ENCODE data around the gene KLRD1.
"Not testable (repeated sequence)": the region's sequence is repeated elsewhere in the genome, so short reads cannot be mapped to it uniquely, and the experiment has no call there.

Gene KLRD1, protein sequence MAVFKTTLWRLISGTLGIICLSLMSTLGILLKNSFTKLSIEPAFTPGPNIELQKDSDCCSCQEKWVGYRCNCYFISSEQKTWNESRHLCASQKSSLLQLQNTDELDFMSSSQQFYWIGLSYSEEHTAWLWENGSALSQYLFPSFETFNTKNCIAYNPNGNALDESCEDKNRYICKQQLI

DNA sequence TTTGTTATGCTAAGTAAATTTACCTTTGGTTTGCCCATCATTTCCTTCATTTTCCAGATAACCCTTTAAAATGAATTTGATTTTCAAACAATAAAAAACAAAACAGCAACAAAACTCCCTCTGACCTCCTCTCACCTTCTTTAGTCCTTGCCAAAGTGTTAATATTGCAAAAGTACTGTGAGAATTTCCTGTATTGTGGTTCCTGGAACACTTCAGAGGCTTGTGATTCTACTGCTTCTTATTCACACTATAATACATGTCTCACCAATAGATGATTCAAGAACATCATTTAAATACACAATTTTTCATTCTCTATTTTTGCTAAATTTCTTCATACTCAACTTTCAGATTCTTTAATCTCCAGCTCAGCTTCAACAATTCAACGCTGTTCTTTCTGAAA is at the start of gene KLRD1:
KLRD1 (plus strand) TSS at position 241 of the 400 bp plus-strand sequence. CDS start 208 bp downstream, outside the sequence.
- no peak for DNase-seq

DNA sequence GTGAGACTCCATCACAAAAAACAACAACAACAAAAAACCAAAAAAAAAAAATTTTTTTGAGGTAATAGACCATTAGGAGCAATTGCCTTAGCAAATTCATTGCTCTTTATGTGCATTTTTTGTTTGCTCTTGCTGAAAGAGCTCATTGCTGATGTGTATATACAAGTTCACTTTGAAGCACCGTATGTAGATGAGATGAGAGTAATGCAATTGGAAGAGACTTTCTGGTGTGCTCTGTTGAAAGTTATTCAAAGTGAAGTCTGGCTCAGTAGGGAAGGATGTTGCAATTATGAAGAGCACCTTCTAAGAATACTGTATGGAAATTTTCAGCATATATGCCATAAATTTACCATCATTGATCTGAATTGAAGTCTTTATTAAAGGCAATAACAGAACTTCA is 46.7 kb upstream of the KLRD1 start:
- no peak for DNase-seq

DNA sequence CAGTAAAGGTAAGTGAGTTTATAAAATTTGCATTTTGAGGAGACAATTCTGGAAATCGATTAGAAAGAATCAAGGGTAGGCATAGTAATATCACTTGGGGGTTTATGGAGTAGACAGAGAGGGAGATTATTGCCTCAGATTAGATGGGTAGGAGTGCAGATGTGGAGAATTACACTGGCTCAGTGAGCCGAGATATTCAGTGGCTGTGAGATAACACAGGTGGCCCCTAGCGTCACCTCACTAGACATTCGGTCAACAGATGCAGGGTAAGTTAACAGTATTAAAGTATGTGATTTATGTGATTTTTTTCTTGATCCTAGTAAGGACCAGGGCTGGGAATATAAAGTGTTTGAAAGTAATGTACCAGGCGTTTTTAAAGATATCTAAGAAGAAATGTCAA is 39.6 kb upstream of the KLRD1 start:
- no peak for DNase-seq

DNA sequence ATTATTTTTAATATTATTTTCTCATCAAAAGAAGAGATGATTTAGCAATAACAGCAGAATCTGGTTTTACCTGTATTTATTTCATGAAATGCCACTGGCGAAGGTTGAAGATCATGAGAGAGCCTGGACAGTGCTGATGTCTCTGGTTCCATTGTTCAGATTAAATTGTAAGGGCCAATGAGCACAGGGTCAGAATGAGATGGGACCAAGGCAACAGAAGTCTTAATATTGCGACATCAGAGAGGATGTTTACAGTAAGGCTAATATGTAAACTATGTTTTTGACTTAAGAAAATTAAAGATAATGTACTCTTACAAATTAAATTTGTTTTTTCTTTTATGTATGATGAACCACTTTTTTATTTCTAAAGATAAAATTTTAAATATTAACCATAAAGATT is 35.2 kb upstream of the KLRD1 start:
- no peak for DNase-seq

DNA sequence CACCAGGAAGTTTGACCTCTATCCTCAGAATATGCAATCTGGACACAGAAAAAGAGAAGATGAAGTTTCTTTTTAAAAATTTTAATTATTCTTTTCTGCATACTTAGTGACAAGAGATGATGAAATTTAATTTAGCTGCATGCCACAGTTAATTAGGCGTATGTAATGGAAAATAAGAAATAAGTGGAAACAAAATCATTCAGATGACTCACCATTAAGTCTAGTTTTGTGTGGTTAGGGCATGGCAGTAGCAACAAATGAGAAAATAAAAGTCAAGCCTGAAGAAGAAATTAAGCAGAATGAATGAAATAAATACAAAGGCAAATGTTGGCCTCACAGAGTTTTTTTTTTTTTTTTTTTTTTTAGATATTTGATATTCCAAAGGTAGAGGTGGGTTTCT is 30.9 kb upstream of the KLRD1 start:
- DNase-seq, result no peak

DNA sequence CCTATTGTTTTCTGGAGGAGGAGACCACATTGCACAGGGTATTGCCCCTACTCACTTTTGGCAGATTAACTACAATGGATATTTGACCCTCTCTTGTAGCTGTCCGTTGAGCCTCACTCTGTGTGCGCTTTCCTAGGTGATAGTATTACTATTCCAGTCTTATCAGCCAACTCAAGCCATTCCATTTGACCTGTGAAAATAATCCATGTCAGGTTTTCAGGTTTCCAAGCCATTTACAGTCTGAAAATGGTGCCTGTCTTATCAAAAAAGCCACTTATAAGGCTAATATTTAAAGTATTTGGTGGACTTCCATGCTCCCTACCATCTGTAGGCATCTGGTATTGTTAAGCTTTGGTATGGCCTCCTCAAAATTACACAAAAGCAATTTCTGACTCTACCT is 29.6 kb upstream of the KLRD1 start:
- no peak for DNase-seq

DNA sequence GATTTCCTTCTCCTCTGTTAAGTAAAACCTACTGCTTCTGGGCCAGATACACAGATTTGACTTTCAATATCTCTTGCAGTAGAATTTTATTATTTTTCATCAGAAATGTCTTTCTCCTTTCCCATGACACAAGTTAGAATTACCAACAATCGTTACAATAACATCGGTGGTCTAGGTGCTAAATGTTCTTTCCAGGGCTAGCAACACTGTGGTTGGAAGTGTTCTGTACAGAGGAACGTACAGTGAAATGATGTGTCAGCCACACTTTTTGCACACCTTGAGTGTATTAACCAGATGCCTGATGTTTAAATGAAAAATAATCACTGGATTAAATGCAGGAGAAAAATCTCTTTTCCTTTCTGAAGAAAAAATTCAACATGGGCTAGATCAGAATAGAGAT is 27.7 kb upstream of the KLRD1 start:
- no peak for DNase-seq

DNA sequence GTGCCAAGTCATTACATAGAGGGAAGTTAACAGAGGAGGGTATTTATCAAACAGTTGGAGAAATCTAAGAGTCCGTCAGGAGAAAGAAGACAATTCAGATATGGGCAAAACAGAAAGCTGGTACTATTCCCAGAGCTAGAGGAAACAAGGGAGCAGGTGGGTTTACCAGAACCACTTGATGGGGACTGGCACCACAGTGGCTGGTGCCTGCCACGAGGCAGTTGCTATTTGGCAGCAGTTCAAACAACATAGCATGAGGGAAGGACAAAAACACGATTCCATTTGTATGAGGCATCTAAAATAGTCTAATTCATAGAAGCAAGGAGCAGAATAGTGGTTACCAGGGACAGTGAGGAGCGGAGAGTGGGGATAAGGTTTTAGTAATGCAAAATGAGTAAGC is 24.6 kb upstream of the KLRD1 start:
- DNase-seq, result no peak

DNA sequence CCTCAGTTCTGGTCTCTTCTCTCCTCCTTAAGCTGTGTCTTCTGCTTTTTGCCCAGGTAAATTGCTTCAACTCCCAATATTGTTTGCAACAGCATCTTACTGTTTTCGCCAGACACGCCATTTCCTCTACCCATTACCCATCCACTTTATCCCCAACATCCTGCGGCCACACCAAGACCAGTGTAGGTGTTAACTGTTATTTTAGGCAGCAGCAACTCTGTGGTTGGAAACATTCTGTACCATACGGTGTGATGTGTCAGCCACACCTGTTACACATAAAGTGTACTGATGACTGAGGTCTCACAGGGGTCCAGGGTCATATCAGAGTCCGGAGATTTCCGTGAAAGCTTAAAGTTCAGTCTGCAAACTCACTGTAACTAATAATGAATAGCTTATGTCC is 21.8 kb upstream of the KLRD1 start:
- DNase-seq, result no peak

DNA sequence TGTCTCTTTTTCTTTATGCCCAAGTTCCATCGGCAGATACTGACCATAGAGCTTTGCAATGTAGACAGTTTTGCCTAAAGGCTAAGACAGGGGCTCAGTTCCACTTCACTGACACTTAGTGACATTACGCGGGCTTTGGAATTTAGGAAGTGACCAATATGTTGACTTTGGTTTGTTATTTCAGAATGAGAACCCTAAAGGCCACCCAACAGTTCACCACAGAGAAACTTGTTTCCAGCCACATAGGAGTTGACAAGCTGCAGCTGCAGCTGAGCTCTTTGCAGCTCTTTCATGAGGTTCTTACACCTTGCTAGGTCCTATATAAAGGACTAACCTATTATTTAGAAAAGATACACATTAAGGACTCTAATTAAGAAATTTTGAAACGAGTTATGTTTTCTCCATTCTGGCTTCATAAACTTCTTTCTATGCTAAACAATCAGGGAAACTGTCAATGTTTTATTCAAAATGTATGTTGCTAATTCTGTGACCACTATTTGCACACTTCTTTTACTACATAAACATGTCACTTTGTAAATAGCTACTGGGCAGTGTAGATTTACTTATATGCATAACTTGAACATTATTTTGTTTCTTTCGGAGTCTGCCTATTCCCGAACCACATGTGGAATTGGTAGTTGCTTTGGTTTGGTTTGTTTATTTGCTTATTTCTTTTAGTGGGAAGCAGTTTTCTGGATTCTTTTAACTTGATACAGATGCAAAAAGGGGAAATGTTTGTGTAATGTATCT is 18.5 kb upstream of the KLRD1 start:
- no peak for DNase-seq

DNA sequence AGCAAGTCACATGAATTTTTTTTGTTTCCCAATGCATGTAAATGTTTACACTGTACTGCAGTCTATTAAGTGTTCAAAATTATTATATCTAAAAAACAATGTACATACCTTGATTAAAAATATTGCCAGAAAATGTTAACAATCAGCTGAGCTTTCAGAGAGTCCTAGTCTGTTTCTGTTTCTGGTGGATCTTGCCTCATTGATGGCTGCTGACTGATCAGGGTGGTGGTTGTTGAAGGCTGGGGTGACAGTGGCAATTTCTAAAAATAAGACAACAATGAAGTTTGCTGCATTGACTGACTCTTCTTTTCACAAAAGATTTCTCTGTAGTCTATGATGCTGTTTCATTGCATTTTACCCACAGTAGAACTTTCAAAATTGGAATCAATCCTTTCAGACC is 16.6 kb upstream of the KLRD1 start:
- DNase-seq, result no peak

DNA sequence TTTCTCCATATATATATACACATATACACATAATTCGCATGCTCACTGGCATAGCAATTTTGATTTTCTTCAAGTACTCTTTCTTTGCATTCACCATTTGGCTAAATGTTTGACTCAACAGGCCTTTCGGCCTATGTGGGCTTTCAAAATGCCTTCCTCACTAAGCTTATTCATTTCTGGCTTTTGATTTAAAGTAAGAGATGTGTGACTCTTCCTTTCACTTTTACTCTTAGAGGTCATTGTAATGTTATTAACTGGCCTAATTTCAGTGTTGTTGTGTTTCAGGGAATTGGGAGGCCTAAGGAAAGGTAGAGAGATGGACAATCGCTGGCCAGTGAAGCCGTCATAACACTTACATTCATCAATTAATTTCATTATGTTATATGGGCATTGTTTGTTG is 14.5 kb upstream of the KLRD1 start:
- DNase-seq, result no peak

DNA sequence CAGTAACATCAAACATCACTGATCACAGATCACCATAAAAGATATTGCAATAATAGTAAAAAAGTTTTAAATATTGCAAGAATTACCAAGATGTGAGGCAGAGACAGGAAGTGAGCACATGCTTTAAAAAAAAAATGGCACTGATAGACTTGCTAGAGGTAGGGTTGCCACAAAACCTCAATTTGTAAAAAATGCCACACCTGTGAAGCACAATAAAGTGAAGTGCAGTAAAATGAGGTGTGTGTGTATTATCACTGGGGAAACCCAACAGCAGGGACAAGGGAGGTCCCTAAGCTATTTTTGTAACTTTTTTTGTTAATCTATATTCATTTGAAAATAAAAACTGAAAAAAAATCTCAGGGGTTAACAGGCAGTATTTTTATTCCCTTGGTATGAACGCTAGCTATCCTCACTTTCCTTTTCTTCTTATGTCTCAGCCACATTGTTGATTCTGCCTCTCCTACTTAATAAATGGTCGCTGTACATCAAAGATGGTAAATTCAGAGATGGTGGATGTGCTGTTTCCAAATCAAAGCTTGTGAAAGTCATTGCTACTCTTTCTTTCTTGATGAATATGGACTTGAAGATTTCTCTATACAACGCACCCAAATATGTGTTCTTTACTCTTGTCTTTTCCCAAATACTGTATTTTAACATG is 14.0 kb upstream of the KLRD1 start:
- no peak for DNase-seq

DNA sequence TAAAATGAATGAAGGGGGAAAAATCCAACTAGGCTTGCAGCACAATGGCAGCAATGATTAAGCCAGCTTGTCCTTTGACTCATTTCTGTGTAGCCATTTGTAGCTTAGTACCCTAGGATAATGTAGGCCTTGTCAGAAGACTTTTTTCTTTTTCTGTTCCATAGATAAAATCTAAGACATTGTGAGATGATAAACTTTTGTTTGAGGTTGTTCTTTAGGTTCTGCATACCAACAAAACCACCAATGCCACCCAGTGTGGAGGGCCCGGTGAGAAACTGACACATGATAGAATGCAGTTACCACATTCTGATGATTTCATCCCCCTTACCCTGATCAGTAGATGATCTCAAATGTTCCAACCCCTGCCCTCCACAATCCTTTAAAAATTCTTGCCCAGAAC is 6.6 kb upstream of the KLRD1 start:
- DNase-seq, result no peak

DNA sequence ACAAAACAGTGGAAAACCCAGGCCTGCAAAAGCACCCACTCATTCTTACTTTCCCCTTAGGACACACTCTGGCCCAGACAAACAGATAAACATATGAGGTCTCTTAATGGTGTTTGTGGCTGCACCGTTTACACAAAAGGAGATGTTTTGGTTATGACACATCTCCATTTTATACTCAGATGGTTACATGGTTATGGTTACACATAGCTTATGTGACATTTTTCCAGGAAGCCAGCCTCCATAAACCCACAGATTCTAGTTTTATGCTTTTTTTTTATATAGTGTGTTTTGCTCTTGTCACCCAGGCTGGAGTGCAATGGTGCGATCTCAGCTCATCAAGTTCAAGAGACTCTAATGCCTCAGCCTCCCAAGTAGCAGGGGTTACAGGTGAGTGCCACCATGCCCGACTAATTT is 3.5 kb upstream of the KLRD1 start:
- no peak for DNase-seq

DNA sequence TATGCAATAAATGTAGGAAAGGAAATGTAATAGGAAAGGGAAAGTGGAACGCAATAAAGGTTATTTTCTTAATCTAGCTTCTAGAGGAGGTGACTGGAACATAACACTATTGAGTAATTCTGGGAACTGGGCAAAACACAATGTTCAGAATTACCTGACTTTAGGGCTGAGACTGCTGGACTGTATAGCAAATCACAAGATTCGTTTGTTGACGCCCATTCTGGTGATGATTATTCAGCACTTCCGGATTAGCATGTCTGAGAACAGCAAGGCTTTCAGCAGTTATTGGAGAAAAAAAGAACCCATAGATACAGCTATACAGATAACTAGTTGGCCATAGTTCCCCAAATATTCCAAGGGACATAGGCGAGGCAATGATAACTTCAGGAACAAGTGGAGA is 2.3 kb upstream of the KLRD1 start:
- no peak for DNase-seq

DNA sequence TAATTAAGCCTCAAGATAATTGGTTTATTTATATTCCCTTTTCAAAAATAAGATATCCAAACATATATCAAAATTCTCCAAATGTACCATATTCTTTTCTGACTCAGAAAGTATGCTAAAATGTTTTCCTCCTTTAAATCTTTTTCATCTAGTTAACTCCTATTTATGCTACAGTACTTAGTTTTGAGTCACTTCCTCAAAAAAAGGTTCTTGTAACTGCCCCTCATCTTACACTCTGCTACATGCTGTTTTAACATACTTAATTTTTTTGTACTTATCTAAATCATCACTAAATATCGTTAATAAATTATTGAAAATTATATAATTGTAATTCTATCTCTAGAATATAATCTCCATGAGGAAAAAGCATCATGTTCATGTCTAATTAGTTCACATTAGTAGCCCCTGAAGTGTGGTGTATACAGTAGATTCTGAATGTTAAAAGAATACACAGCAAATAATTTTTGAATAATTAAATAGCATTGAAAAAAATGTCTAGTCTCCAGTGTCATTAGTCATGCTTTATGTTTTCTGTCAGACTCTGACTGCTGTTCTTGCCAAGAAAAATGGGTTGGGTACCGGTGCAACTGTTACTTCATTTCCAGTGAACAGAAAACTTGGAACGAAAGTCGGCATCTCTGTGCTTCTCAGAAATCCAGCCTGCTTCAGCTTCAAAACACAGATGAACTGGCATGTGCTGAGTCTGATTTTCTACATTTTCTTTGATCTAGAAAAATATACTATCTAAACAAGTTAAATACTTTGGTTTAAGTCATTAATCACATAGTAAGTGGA is 3.5 kb downstream of the KLRD1 start:
- peak in 1 of 2 experiments; percentile 3 for DNase-seq

DNA sequence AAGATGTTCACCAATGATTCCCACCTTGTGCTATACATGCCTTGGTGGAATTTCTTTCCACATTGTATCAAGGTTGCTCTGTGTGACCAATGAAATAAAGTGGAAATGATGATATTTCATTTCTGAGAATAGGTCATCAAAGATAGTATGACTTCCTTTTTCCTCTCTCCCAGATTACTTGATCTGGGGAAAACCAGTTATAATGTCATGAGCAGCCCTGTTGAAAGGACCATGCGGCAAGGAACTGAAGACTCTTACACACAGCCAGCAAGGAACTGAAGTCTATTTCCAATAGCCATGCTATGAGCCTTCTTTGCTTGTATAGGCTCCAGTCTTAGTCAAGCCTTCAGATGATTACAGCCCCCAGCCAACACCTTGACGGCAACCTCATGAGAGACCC is 11.7 kb downstream of the KLRD1 start:
- DNase-seq, result no peak

DNA sequence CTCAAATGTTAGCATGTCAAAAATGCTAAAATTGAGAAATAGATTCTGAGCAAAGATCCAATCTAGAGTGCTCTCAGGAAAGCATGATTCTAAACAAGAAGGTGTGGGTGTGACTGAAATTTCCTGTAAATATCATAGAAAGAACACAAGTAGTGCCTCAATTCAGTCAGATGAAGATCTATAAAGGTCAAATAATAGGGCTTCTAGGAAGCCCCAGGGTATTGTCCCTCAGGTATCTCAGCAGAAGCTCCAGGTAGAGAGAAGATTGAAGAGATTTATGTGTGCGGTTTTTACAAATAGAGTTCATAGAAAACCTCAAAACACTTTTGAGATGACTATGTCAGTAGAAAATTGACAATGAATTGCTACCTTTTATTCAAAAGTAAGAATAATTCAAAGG is 13.0 kb downstream of the KLRD1 start:
- no peak for DNase-seq

DNA sequence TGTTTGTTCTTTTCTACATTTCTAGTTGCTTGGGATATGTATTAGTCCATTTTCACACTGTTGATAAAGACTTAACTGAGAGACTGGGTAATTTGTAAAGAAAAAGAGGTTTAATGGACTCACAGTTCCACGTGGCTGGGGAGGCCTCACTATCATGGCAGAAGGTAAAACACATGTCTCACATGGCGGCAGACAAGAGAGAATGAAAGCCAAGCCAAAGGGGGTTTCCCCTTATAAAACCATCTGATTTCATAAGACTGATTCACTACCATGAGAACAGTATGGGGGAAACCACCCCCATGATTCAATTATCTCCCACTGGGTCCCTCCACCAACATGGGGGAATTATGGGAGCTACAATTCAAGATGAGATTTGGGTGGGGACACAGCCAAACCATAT is 21.0 kb downstream of the KLRD1 start:
- DNase-seq, result not testable (repeated sequence)

DNA sequence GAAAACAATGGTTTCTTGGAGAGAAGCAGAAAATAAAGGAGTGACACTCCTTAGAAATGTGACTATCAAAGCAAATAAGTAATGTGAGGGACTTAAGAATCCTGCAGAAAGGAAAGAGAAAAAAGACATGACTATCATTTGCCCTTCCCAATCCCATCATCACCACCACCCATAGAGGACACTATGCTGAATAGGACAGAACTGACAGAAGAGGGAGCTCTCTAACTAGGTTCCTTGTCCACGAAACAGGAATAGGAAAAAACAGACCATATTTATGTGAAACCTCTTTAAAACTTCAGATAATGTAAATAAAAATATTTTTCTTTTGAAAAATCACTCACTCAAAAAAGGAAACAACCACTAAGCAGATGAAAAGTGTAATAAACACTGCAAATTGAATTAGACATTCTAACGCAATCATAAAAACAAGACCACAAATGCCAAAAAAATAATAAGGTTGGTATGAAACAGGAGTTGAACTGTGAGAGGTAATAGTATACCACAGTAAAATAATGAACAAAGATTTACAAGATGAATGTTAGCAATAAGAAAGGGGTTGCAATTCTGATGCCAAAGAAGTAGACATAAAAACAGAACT is 24.1 kb downstream of the KLRD1 start:
- peak; percentile 57 to 67 for DNase-seq

DNA sequence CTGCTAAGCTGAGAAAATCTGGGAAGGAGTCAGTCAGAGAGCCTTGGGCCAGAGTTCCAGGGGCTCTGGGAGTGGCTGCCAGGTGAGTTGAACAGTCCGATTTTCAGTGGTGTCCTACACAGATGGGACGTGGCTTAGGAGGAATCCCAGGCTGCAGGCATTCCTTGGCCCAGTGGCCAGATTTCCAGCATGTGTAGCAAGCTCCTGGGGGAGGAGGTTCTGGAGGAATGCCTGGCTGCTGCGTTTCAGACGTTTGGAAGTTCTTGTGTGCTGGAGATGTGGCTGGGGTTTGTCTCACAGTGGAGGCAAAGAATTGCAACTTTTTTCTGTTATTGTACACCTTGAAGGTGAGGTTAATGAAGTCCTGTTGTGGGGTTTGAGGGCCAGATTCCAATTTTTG is 28.5 kb downstream of the KLRD1 start:
- DNase-seq, result not testable (repeated sequence)

DNA sequence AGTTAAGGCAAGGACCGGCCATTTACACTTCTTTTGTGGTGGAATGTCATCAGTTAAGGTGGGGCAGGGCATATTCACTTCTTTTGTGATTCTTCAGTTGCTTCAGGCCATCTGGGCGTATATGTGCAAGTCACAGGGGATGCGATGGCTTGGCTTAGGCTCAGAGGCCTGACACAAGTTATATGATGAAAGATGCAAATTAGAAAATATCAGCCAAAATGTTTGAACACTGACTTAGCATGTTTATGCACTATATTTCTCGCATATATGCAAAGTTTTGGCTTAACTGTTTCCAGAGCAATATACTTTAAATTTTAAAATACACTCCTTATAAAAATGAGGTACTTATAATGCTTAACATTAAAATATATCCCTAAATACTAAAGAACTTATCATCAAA is 30.8 kb downstream of the KLRD1 start:
- DNase-seq, result not testable (repeated sequence)

All from Kasumi-1 (cell line).